ENCODE data around the gene TLE6. TPM values are rescaled to one million over a fixed set of nuclear protein-coding genes. Genes with fewer than 3 reads are reported as not detected.

TLE6 gene
- total and polyA plus RNA-seq, 2 of the 13 experiments (the other 11 are each of a cell fraction or from before 2014, with no cell fraction given): 0.24 to 5.5 TPM

GRCh38 chr19:2950286-2951124 lies 26.9 kb upstream of the TLE6 start (continued):
- TF ChIP-seq TP53 (CRISPR knock-in tag; conservative IDR thresholded peaks at IDR 0.05) (no peak), ZNF383 (CRISPR knock-in tag; IDR thresholded peaks at IDR 0.05; ENCODE audit: borderline replicate concordance) (no peak), FOXJ3 (CRISPR knock-in tag; IDR thresholded peaks at IDR 0.05; ENCODE audit: borderline replicate concordance) (no peak), AGO2 (optimal IDR thresholded peaks at IDR 0.05; ENCODE audit: low read depth, low read length) (peak; percentile 64), REXO4 (CRISPR knock-in tag; IDR thresholded peaks at IDR 0.05; ENCODE audit: borderline replicate concordance) (no peak), SUZ12 (IDR thresholded peaks at IDR 0.05; ENCODE audit: low read depth, low read length) (no peak), NFRKB (IDR thresholded peaks at IDR 0.05) (no peak), YEATS4 (CRISPR knock-in tag; IDR thresholded peaks at IDR 0.05; ENCODE audit: borderline replicate concordance) (peak; percentile 61; the same call in 1 of the 2 replicates), ZNF343 (CRISPR knock-in tag; IDR thresholded peaks at IDR 0.05) (peak; percentile 69; the same call in 1 of the 2 replicates), SYNCRIP (IDR thresholded peaks at IDR 0.05; ENCODE audit: insufficient read depth, low read depth, low read length) (no peak), ZNF350 (CRISPR knock-in tag; IDR thresholded peaks at IDR 0.05; ENCODE audit: borderline replicate concordance, low read depth) (peak; percentile 84), RORA (CRISPR knock-in tag; IDR thresholded peaks at IDR 0.05) (no peak), BRF2 (CRISPR knock-in tag; IDR thresholded peaks at IDR 0.05) (no peak), ARID4A (CRISPR knock-in tag; IDR thresholded peaks at IDR 0.05; ENCODE audit: borderline replicate concordance) (peak; percentile 84), THAP11 (CRISPR knock-in tag; IDR thresholded peaks at IDR 0.05) (peak; percentile 93), JARID2 (CRISPR knock-in tag; IDR thresholded peaks at IDR 0.05; ENCODE audit: insufficient replicate concordance) (no peak), KLF16 (CRISPR knock-in tag; IDR thresholded peaks at IDR 0.05) (no peak), ZNF781 (CRISPR knock-in tag; IDR thresholded peaks at IDR 0.05; ENCODE audit: borderline replicate concordance, not compliant biosample characterization) (peak; percentile 58)
- TF ChIP-seq, protein P1, sequence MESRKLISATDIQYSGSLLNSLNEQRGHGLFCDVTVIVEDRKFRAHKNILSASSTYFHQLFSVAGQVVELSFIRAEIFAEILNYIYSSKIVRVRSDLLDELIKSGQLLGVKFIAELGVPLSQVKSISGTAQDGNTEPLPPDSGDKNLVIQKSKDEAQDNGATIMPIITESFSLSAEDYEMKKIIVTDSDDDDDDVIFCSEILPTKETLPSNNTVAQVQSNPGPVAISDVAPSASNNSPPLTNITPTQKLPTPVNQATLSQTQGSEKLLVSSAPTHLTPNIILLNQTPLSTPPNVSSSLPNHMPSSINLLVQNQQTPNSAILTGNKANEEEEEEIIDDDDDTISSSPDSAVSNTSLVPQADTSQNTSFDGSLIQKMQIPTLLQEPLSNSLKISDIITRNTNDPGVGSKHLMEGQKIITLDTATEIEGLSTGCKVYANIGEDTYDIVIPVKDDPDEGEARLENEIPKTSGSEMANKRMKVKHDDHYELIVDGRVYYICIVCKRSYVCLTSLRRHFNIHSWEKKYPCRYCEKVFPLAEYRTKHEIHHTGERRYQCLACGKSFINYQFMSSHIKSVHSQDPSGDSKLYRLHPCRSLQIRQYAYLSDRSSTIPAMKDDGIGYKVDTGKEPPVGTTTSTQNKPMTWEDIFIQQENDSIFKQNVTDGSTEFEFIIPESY (CRISPR knock-in tag; IDR thresholded peaks at IDR 0.05): no peak
- TF ChIP-seq, protein P2, sequence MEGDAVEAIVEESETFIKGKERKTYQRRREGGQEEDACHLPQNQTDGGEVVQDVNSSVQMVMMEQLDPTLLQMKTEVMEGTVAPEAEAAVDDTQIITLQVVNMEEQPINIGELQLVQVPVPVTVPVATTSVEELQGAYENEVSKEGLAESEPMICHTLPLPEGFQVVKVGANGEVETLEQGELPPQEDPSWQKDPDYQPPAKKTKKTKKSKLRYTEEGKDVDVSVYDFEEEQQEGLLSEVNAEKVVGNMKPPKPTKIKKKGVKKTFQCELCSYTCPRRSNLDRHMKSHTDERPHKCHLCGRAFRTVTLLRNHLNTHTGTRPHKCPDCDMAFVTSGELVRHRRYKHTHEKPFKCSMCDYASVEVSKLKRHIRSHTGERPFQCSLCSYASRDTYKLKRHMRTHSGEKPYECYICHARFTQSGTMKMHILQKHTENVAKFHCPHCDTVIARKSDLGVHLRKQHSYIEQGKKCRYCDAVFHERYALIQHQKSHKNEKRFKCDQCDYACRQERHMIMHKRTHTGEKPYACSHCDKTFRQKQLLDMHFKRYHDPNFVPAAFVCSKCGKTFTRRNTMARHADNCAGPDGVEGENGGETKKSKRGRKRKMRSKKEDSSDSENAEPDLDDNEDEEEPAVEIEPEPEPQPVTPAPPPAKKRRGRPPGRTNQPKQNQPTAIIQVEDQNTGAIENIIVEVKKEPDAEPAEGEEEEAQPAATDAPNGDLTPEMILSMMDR (CRISPR knock-in tag; IDR thresholded peaks at IDR 0.05): peak; percentile 42; the same call in 1 of the 2 replicates

All from HepG2 (cell line).